Measurements from ENCODE around the gene B4GALNT1. TPM values are rescaled to one million over a fixed set of nuclear protein-coding genes. Genes with fewer than 3 reads are reported as not detected.

Gene B4GALNT1
- total and polyA plus RNA-seq, 2 donors (not counting 1 experiment from before 2014, with no cell fraction given) = 1.3 to 2.3 TPM

DNA sequence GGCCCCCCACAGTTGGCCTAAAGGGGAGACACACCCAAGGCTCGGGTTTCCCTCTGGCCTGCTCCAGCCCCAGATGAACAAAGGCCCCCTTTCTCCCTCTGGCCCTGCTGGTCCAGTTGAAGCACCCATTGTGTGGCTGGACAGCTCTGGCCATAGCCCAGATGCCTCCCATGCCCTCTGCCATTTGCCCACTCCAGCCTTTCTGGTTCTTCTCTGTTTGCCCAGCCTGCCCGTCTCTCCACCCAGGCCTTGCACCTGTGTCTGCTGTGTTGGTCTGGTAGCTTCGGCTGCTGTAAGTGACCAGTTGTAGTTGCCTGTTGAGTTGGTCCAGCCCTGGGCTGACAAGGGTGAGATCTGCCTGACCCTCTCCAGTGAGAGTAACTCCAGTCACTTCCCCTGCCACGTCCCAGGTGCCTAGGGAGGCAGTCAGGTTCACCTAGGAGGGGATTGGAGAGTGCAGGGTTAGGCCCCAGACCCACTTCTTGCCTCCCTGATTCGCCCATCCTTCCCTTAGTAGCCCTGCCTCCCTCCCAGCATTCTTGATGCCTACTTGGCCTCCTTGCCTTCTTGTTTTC, 3.0 kb downstream of the B4GALNT1 start:
- no peak for TF ChIP-seq EZH2 (IDR thresholded peaks at IDR 0.05; ENCODE audit: low read length, missing control alignments)
- TF ChIP-seq, protein P1, sequence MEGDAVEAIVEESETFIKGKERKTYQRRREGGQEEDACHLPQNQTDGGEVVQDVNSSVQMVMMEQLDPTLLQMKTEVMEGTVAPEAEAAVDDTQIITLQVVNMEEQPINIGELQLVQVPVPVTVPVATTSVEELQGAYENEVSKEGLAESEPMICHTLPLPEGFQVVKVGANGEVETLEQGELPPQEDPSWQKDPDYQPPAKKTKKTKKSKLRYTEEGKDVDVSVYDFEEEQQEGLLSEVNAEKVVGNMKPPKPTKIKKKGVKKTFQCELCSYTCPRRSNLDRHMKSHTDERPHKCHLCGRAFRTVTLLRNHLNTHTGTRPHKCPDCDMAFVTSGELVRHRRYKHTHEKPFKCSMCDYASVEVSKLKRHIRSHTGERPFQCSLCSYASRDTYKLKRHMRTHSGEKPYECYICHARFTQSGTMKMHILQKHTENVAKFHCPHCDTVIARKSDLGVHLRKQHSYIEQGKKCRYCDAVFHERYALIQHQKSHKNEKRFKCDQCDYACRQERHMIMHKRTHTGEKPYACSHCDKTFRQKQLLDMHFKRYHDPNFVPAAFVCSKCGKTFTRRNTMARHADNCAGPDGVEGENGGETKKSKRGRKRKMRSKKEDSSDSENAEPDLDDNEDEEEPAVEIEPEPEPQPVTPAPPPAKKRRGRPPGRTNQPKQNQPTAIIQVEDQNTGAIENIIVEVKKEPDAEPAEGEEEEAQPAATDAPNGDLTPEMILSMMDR (conservative IDR thresholded peaks at IDR 0.05 in 1 of 2, IDR thresholded peaks at IDR 0.05 in 1 of 2; ENCODE audit: low read depth in 1 of 2, low read length in 2 of 2) = no peak
- Histone ChIP-seq H3K27me3 (ENCODE audit: control insufficient read depth, insufficient read depth, low read length) (peaks cover 19% of the 10 kb centered on the region), H3K79me2 (ENCODE audit: control insufficient read depth, insufficient read depth, low read length) (no peaks in the 10 kb centered on the region), H3K9ac (ENCODE audit: insufficient read depth, low read length) (no peak overlapping the region), H3K36me3 (ENCODE audit: control insufficient read depth, insufficient read depth, low read length) (no peaks in the 10 kb centered on the region), H3K4me2 (ENCODE audit: extremely low read depth, insufficient read depth, low read length) (no peak overlapping the region), H4K20me1 (ENCODE audit: control insufficient read depth, extremely low read depth, insufficient read depth, low read length) (no peaks in the 10 kb centered on the region), H3K4me3 (replicated peaks in 1 of 4; ENCODE audit: control extremely low read depth in 1 of 4, insufficient read depth in 1 of 4, low read depth in 3 of 4, low read length in 4 of 4) (no peak overlapping the region), H2AFZ (ENCODE audit: low read length) (no peak overlapping the region), H3K9me3 (ENCODE audit: control insufficient read depth, insufficient read depth, low read depth, low read length) (no peaks in the 10 kb centered on the region), H3K27ac (ENCODE audit: insufficient read depth, low read length) (no peak overlapping the region), H3K4me1 (ENCODE audit: control insufficient read depth, extremely low read depth, insufficient read depth, low read length) (no peaks in the 10 kb centered on the region)
- no peak for DNase-seq (ENCODE audit: low read depth in 2 of 2)

DNA sequence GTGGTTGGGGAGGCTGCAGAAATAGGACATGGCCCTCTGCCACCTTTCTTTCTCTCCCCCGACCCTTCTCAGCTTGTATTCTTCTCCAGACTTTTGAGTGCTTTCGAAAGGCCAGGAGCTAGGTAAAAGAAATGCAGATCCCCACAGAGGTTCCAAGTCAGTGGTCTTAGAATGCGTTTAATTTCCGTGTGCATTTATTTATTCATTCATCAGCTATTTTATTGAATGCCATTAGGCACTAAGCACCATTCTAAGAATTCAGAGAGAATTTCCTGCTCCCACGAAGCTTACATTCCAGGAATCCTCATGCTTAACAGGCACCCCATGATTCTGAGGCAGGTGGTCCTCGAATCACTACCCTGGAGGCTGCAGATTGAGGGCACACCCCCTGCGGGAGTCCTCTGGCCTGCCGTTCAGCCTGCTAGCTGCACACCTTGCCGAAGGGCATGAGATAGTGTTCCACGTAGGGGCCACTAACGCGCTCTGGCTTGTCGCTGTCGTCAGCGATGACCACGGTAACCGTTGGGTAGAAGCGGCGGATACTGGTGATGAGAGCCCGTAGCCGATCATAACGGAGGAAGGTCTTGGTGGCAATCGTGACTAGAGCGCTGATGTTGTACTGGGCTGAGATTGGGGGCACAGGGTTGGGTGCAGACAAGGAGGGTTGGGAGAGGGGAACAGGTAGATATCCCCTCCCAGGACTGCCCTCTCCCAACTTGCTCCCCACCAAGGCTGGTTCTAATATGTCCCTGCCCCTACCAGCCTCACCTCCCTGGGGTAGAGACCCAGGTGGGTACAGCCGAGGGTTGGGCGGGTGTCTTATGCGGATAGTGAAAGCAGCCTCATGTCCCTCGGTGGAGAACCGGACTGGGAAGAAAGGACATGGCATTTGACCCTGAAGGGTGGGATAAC, 4.5 kb downstream of the B4GALNT1 start:
- Histone ChIP-seq H3K36me3 (ENCODE audit: control insufficient read depth, insufficient read depth, low read length) (no peaks in the 10 kb centered on the region), H3K9ac (ENCODE audit: insufficient read depth, low read length) (no peak overlapping the region), H3K9me3 (ENCODE audit: control insufficient read depth, insufficient read depth, low read depth, low read length) (no peaks in the 10 kb centered on the region), H3K27me3 (ENCODE audit: control insufficient read depth, insufficient read depth, low read length) (peaks cover 21% of the 10 kb centered on the region), H4K20me1 (ENCODE audit: control insufficient read depth, extremely low read depth, insufficient read depth, low read length) (no peaks in the 10 kb centered on the region), H3K79me2 (ENCODE audit: control insufficient read depth, insufficient read depth, low read length) (no peaks in the 10 kb centered on the region), H3K27ac (ENCODE audit: insufficient read depth, low read length) (no peak overlapping the region), H2AFZ (ENCODE audit: low read length) (no peak overlapping the region), H3K4me2 (ENCODE audit: extremely low read depth, insufficient read depth, low read length) (no peak overlapping the region), H3K4me3 (replicated peaks in 1 of 4; ENCODE audit: control extremely low read depth in 1 of 4, insufficient read depth in 1 of 4, low read depth in 3 of 4, low read length in 4 of 4) (no peak overlapping the region), H3K4me1 (ENCODE audit: control insufficient read depth, extremely low read depth, insufficient read depth, low read length) (no peaks in the 10 kb centered on the region)
- no peak for DNase-seq (ENCODE audit: low read depth in 2 of 2)
- TF ChIP-seq EZH2 (IDR thresholded peaks at IDR 0.05; ENCODE audit: low read length, missing control alignments) = no peak

DNA sequence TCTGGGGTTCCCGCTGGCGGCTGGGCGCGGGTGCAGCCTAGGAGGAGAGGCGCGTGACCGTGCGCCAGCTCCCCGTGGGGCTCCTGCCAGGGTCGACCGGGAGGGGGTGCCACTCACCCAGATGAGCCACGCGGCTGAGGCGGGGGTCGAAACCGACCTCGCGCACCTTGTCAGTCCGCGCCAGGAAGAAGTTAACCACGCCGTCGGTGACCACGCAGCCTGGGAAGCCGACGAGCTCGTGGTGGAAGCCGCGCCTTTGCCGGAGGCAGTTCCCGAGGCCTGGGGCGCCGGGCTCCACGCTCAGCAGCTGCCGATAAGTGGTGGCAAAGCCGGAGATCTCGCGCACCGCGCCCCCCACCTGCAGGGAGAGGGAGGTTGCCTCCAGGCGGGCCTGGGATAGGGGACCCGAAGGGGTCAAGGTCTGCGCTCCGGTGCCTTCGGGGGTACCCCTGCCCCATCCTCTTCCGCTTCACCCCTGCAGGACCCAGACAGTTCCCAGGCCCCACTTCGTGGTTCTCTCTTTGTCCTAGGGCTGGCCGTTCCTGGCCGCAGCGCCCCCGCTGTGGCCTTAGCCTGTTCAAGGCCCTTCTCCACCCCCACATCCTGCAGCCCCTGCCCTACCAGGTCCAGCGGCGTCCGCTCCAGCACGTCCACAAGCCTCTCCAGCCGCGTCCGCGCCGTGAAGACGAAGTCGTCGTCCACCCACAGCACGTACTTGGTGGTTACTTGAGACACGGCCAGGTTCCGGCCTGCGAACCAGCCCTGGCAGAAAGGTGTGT, 5.3 kb downstream of the B4GALNT1 start:
- Histone ChIP-seq H2AFZ (ENCODE audit: low read length) (no peak overlapping the region), H3K4me3 (replicated peaks in 1 of 4; ENCODE audit: control extremely low read depth in 1 of 4, insufficient read depth in 1 of 4, low read depth in 3 of 4, low read length in 4 of 4) (no peak overlapping the region), H3K4me1 (ENCODE audit: control insufficient read depth, extremely low read depth, insufficient read depth, low read length) (no peaks in the 10 kb centered on the region), H3K9ac (ENCODE audit: insufficient read depth, low read length) (no peak overlapping the region), H3K79me2 (ENCODE audit: control insufficient read depth, insufficient read depth, low read length) (no peaks in the 10 kb centered on the region), H4K20me1 (ENCODE audit: control insufficient read depth, extremely low read depth, insufficient read depth, low read length) (no peaks in the 10 kb centered on the region), H3K27ac (ENCODE audit: insufficient read depth, low read length) (no peak overlapping the region), H3K36me3 (ENCODE audit: control insufficient read depth, insufficient read depth, low read length) (no peaks in the 10 kb centered on the region), H3K4me2 (ENCODE audit: extremely low read depth, insufficient read depth, low read length) (no peak overlapping the region), H3K27me3 (ENCODE audit: control insufficient read depth, insufficient read depth, low read length) (peaks cover 25% of the 10 kb centered on the region), H3K9me3 (ENCODE audit: control insufficient read depth, insufficient read depth, low read depth, low read length) (no peaks in the 10 kb centered on the region)
- no peak for DNase-seq (ENCODE audit: low read depth in 2 of 2)
- peak; percentile 15 for TF ChIP-seq EZH2 (IDR thresholded peaks at IDR 0.05; ENCODE audit: low read length, missing control alignments)
- TF ChIP-seq, protein P1 (conservative IDR thresholded peaks at IDR 0.05 in 1 of 2, IDR thresholded peaks at IDR 0.05 in 1 of 2; ENCODE audit: low read depth in 1 of 2, low read length in 2 of 2) = no peak

All from fibroblast of lung (primary cell).